ENCODE data around the gene TINCR.
"Not testable (repeated sequence)": the region's sequence is repeated elsewhere in the genome, so short reads cannot be mapped to it uniquely, and the experiment has no call there.

Gene TINCR

GRCh38 chr19:5567360-5567969, at the start of gene TINCR:
TSS of gene TINCR (minus strand) at chr19:5567953.
- no peak for DNase-seq

DNA sequence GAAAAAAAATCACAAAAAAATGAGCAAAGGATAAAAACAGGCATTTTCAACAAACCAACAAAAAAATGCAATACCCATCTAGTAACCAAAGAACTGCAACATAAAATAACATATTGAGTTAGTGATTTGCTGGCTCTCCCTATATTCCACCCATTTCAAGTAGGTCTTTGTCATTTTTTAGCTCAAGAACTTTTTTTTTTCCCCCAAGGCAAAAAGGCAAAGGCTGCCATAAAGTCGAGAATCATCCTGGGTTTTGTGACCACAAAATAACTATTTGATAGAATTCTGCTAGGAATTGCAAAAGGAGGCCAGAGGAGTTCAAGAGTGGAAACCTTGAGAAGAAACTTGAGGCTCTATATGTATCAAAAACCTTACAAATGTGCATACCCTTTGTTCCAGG, 49.3 kb upstream of the TINCR start:
- no peak for DNase-seq

GRCh38 chr19:5615756-5616327, 48.1 kb upstream of the TINCR start:
- no peak for DNase-seq

DNA sequence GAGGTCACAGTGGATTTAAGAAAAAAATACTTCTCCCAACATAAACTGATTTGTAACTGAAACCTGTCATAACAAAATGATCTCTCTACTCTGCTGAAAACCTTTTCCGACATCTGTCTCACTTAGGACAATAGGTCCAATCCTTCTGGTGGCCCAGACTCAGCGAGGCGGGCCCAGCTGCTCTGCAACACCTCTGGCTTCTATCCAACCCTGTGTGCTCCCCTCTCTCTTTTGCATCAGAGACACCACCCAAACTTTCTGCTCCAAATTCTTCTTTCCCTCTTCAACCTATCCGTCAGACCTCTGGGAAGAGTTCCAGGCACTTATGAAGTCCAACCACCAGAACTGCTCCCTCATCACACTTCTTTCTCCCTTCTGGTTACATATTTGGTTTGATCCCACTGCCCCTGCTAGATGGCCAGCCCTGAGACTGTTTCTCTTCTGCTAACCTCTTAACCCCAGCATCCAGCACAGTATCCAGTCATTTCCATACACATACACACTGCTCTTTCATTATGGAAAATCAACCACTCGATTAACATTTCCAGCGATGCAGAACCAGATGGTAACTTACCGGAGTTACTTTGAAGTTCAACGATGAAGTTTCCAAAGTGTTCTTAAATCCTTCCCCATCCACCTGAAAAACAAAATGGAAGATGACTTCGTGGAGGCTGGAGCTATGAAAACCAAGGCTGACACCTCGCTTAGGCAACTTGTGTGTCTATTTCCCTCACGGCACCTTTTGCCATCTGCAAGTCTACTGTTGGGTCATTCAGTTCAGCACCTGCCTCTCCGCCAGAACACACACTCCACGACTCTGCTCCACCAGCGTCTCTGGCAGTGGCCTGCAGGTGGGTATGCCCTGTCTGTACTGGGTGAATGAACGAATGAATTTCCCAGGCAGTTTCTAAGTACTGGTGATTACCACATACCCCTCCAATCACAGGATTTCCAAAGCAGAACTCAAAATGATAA, 45.4 kb upstream of the TINCR start:
- DNase-seq: no peak

DNA sequence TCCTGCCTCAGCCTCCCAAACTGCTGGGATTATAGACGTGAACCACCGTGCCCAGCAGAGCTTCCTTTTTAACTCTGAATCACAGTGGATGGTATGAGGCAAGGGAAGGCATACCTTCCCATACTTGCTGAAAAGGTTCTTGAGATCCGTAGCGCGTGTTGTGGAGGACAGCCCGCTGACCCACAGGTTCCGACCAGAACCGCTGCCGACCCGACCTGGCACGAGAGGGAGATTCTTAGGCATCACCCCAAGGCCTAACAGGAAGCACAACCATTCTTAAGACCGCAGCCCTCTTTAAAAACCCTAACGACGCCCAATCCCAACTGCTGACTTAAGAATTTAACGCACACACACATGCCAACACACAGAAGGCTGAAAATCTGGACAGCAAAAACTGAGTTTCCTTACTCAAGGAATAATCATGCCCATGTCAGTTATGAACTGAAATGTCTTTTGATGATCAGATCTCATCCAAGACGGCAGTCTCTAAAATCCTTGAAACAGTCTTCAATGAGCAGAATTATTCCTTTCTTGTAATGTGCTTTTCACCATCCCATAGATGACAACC, 42.2 kb upstream of the TINCR start:
- DNase-seq: no peak

DNA sequence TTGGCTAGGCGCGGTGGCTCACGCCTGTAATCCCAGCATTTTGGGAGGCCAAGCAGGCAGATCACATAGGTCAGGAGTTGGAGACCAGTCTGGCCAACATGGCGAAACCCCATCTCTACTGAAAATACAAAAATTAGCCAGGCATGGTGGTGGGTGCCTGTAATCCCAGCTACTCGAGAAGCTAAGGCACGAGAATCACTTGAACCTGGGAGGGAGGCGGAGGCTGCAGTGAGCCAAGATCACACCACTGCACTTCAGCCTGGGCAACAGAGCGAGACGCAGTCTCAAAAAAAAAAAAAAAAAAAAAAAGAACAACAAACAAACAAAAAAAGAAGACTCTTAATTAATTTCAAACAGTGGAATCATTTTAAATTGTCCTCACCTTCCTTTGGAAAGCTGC, 41.0 kb upstream of the TINCR start:
- DNase-seq: not testable (repeated sequence)

DNA sequence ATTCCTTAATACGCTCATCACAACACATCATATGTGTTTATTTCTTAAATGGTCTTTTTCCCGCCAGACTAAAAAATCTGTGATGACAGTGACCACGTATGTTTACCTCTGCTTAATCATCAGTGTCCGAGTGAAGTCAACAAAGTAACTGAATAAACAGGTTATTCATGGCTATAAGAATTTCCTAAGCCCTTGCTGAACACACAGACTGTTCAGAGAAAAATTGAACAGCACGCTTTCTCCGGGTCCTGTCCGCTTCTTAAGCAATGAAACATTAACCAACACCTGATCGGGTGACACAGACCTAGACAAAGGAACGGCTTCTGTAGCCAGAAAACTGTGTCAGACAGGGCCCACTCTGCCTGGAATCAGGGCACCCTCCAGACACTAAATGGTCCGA, 40.5 kb upstream of the TINCR start:
- DNase-seq: no peak

DNA sequence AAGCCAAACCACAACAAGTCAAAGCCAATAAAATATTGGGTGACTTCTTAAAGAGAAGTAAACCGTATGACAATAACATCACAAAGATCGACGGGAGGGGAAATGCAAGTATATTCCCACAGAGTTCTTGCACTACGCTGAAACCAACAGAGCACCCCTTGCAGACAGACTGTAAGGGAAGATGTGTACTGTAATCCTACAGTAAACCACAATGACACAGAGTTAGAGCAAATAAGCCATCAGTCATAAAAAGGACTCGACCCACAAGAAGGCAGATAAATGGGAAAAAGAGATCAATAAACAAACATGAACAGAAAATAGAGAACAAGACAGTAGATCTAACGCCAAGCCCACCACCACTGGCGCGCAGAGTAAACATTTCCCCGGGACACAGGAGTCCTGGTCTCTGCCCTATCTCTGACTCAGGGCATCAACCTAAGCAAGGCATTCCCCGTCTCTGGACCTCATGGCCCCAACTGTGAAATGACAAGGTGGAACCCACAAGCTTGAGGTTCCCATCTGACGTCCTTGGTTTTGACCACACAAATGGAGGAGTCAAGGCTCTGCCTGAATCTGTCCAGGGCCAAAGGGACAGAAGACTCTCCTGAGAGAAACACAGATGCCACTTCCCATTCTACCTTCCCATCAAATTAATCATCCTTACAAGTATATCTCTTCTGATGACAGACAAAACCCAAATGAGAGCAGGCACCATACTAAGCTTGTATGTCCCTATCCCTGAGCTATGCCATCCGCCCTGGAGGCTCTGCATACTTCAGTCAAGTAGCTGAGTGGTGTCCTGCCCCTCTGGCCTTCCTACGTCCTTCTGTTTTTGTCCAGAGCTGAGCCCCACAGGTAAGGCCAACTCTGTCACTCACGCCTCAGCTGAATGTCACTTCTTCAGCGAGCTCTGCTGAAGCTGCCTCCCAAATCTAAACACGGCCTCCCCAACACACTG, 39.8 kb upstream of the TINCR start:
- no peak for DNase-seq

DNA sequence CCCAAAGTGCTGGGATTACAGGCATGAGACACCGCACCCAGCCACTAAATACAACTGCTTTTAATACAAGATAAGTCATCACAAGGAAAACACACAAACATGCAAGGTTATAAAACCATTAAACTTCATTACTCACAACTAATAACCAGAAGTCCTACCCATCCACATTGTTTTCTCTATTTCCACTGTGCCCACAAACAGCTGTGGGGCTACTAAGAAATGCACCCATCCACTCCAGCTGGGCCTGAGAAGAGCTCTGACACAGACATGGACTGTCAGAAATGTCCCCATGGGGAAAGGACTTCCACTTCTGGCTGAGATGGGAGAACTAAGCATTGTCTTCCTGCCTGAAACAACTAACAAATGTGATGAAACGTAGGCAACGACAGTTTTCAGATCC, 37.6 kb upstream of the TINCR start:
- DNase-seq: no peak

GRCh38 chr19:5603626-5604025, 35.9 kb upstream of the TINCR start:
- no peak for DNase-seq

GRCh38 chr19:5600797-5601196, 33.0 kb upstream of the TINCR start:
- DNase-seq: no peak

GRCh38 chr19:5595745-5596144, 28.0 kb upstream of the TINCR start:
- DNase-seq: no peak

DNA sequence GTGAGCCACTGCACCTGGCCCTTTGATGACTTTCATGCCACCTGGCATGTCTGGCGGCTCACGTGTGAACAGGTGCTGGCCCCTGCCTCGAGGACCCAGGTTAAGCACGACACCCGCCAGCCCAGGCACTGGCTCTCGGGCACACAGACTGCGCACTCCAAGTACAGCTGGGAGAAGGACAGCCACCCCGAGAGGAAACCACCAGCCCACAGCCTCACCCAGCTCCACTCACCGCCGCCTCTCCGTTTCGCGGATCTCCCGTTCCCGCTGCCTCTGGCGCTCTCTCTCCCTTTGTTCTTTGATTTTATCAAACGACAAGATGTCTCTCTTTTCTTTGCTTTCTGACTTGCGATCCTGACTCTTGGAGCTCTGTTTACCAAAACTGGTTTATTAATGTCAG, 27.4 kb upstream of the TINCR start:
- DNase-seq: no peak

DNA sequence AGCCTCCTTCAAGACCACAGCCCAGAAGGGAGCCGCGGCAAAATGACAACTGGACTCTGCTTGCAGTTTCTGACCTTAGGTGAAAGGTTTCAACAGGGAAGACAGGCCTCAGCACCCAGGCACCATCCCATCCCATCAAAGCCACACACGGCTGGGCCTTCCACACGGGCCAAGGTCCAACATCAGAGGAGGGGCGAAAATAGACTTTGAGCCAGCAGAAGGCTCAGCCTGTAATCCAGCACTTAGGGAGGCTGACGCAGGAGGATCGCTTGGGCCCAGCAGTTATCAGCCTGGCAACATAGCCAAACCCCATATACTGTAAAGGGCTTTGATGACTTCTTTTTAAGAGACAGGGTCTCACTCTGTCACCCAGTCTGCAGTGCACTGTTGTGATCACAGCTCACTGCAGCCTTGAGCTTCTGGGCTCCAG, 26.8 kb upstream of the TINCR start:
- DNase-seq: no peak

- DNase-seq: no peak
These were observed 25.8 kb upstream of the TINCR start for GRCh38 chr19:5593343-5594255.

DNA sequence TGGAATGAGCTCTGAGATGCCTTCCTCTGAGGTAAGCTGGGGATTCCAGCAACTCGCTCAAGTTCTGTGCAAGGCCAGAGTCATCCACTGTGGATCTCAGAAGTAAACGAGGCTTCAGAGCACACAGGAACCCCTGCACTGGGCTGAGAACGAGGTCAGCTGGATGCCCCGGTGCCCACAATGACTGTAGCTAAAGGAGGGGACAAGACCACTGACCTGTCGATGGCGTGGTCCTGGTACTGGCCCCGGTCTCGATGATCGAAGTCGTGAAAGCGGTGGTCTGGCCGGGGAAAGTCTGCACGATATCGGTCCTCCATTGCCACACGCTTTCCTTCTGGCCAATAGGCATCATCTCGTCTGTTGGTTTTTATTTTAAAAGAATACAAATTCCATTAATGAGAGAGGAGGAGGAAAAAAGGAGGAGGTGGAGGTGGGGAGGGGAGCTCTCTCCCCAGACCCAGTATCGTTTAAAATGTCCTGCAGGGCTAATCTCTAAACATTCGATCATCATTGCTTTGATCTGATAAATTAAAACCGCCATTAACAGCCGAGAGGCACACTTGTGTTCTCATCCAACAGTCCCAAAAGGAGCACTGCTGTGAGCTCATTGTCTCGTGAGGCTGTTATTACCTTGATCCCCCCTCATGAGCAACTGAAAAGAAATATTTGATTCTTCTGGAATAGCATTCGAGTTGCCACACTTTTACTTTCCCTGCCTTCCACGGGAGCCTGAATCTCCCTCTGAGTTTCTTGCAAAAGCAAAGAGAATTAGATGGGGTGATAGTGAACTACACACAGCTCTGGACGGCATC, 25.0 kb upstream of the TINCR start:
- no peak for DNase-seq

DNA sequence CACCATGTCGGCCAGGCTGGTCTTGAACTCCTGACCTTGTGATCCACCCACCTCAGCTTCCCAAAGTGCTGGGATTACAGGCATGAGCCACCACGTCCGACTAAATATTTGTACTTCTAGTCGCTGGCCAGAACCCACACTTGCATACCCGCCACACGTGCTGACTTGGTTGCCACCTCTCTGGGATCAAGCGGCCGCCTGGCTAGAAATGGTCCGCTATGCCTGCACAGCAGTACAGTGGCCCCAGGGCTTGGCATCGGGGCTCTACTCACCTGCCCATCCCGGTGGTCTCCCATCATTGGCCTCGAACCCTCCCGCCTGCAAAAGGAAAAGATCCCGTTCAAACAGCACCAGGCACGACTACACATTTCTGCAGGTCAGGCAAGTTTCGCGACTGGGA, 23.7 kb upstream of the TINCR start:
- DNase-seq: no peak

DNA sequence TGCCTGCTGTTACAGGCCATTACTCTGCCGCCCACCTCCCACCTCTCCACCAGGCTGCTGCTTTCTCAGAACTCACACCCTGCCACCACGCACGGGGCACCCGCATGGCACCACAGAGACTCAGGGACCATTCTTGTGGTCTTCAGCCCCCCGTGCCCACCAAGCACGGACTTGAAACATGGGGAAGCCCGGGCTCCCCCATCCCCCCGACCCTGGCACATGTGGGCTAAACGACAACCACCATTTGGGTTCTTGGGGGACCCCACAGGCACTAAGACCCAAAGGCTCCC, 23.1 kb upstream of the TINCR start:
- no peak for DNase-seq

DNA sequence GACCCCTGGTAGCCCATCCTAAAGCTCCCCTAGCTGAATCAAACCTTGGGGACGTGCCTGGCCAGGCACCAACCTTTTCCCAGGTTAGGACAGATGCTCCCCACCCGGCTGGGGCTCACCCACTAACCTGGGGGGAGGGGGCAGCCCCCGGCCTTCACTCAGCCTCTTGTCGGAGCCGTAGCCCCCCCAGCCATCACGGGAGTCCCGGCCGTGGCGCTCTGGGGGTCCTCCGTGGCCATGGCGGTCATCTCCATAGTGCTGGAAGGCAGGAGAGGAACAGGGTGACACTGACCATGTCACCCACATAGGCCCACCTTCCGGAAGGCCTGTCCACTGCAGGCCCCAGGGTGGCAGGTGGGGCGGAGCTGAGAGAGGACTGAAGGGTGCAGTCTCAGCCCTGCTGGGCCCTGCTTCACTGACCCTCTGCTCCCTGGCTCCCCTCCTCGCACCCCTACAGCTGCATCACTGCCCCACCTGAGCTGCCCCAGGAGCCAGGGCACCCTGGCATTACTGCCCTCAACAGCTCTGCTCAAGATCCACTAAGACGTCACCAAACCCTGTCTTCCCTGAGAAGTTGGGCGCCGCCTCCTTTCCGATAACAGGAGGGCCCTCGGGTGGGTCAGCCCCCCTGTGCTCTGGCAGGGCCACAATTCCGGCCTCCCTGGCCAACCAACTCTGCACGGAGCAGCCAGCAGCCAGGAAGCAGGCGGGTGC, 22.6 kb upstream of the TINCR start:
- no peak for DNase-seq

Measured in activated CD4-positive, alpha-beta T cell treated with anti-CD3 and anti-CD28 coated beads for 1 hour (primary cell).